BLaER1 treated with 17β-estradiol and CSF1 and Interleukin-3, amounts not matched to agents 10 nM and 100 nM (cell line): ENCODE results near the gene PRKAR1B.

ENCODE experiments used
- H3K27ac ChIP-seq, 11 experiments: shearing (Covaris generic); formaldehyde crosslinking; 2 replicates each; pipeline ENCODE4 v1.8.1; 2022
- H3K27me3 ChIP-seq, 11 experiments: shearing (Covaris generic); formaldehyde crosslinking; 2 replicates each; pipeline ENCODE4 v1.8.1; 2022
- H3K36me3 ChIP-seq, 11 experiments: shearing (Covaris generic); formaldehyde crosslinking; 2 replicates each; pipeline ENCODE4 v1.8.1; 2022
- H3K4me1 ChIP-seq, 10 experiments: shearing (Covaris generic); formaldehyde crosslinking; 2 replicates each; pipeline ENCODE4 v1.8.1; 2022
- H3K4me2 ChIP-seq, 11 experiments: shearing (Covaris generic); formaldehyde crosslinking; 2 replicates each; pipeline ENCODE4 v1.8.1; 2022
- H3K4me3 ChIP-seq, 10 experiments: shearing (Covaris generic); formaldehyde crosslinking; 2 replicates each; pipeline ENCODE4 v1.8.1; 2022
- H3K9ac ChIP-seq, 11 experiments: shearing (Covaris generic); formaldehyde crosslinking; 2 replicates each; pipeline ENCODE4 v1.8.1; 2022
- H3K9me3 ChIP-seq, 11 experiments: shearing (Covaris generic); formaldehyde crosslinking; replicated peaks in 1 of 11; 2 replicates each; pipeline ENCODE4 v1.8.1; 2022
- H4K20me1 ChIP-seq, 11 experiments: shearing (Covaris generic); formaldehyde crosslinking; 2 replicates each; pipeline ENCODE4 v1.8.1; 2022
- Cebpa-rat ChIP-seq, 11 experiments: shearing (Covaris generic); IDR thresholded peaks; 2 replicates each; pipeline ENCODE4 v1.8.1; 2022

Gene PRKAR1B

DNA sequence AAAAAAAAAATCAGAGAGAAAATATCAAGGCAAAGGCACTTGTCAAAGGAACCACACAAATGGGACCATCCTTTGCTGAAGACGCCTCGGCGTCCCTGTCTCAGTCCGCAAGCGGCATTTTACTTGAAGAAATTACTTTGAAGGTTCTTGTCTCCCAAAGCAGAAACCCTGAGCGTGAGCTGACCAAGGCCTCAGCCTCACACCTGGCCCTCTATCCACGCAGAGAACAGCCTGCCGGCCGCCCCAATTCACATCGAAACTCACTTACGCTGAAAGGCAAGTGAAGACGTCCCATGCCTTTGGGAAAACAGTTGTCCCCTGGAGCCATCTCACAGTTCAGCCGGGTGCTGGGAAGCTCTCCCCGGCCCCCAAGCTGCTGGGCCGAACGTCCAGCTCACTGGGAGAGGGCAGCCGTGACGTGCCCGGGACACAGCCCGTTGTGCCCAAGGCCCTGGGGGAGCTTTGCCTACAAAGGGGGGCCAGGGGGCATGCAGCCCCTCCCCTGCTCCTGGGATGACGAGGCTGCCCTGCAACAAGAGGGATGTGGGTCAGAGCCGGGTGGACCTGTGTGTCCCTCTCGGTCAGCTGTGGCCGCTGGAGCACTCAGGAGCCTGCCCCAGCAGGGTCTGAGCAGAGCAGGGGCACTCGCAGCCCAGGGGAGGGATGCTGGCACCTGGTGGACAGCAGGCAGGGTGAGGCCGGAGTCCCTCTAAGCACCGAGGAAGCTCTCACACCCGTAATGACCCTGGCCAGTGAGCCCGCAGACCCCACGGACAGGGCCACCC, 157.8 kb downstream of the PRKAR1B start:
- no peak overlapping the region; a peak in 1 of 22 replicates for H3K27ac ChIP-seq
- no peaks in the 10 kb centered on the region for H3K36me3 ChIP-seq
- no peak for TF ChIP-seq Cebpa-rat (IDR thresholded peaks at IDR 0.05)
- peaks cover 5 to 40% (median 35%) of the 10 kb centered on the region in 10 experiments; a peak in 19 of 20 replicates for H3K4me1 ChIP-seq
- H3K9ac ChIP-seq: no peak overlapping the region
- peaks cover 0 to 16% (median 0%) of the 10 kb centered on the region in 11 experiments; a peak in 4 of 22 replicates for H4K20me1 ChIP-seq
- no peak overlapping the region for H3K4me2 ChIP-seq
- peaks cover 0 to 24% (median 0%) of the 10 kb centered on the region in 11 experiments; a peak in 10 of 22 replicates for H3K27me3 ChIP-seq
- H3K4me3 ChIP-seq: no peak overlapping the region
- H3K9me3 ChIP-seq: 0 out of 22 replicates have a peak, but pooled peaks cover 0 to 4% (median 0%) of the 10 kb centered on the region in 11 experiments

DNA sequence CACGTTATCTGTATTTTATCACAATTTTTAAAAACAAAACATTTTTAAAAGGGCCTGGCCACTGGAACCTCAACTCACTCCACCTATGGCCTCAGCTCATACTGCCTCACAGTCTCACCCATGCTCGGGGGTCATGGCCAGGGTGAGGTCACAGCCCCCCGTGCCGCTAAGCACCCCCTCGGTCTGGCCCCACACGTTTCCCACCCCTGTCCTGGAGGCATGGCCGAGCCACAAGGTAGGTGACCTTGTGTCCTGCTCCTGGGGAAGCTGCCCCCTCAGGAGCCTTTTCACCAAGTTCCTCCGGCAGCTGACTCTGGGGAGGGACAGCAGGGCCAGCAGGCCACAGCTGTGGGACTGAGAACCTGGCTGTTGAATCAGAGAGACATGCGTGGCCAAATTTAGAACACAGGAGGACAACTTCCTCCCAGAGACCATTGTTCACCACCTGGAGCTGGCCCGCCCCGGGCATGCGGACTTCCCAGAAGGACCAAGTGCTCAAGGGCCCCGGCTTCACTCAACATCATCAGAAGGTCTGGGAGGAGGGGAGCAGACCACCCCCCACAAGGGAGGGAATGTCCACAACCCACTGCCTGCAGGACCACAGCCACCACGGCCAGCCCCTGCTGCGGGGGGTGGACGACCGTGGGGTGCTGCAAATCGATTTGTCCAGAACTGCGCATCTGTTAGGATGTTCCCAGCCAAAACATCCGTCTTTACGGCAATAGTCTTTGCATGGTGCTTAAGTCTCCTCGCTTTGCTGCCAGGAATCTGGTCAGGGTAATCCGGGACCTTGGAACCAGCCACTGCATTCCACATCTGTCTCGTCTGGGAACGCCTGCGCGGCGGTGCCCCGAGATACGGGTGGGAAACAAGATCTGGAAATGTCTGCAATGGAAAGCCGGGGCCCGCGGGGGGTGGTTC, 158.8 kb downstream of the PRKAR1B start:
- Histone ChIP-seq H3K27ac (no peak overlapping the region), H3K36me3 (no peaks in the 10 kb centered on the region), H3K9ac (no peak overlapping the region), H3K9me3 (0 out of 22 replicates have a peak, but pooled peaks cover 0 to 4% (median 0%) of the 10 kb centered on the region in 11 experiments), H3K4me1 (peaks cover 2 to 35% (median 27%) of the 10 kb centered on the region in 10 experiments; a peak in 19 of 20 replicates), H3K4me3 (no peak overlapping the region), H3K27me3 (peaks cover 0 to 15% (median 0%) of the 10 kb centered on the region in 11 experiments; a peak in 10 of 22 replicates), H3K4me2 (peak overlapping the region in 8 of 11 experiments; percentile 5 to 55 (median 36); a peak in 12 of 22 replicates), H4K20me1 (peaks cover 0 to 16% (median 0%) of the 10 kb centered on the region in 11 experiments; a peak in 4 of 22 replicates)
- no peak for TF ChIP-seq Cebpa-rat (IDR thresholded peaks at IDR 0.05)

- no peak for TF ChIP-seq Cebpa-rat (IDR thresholded peaks at IDR 0.05)
- Histone ChIP-seq H3K4me1 (peaks cover 0 to 35% (median 27%) of the 10 kb centered on the region in 10 experiments; a peak in 15 of 20 replicates), H3K9me3 (0 out of 22 replicates have a peak, but pooled peaks cover 0 to 4% (median 0%) of the 10 kb centered on the region in 11 experiments), H3K27ac (no peak overlapping the region), H3K27me3 (peaks cover 0 to 6% (median 0%) of the 10 kb centered on the region in 11 experiments; a peak in 5 of 22 replicates), H3K4me2 (no peak overlapping the region), H3K9ac (no peak overlapping the region), H3K4me3 (no peak overlapping the region), H4K20me1 (peaks cover 0 to 15% (median 0%) of the 10 kb centered on the region in 11 experiments; a peak in 4 of 22 replicates), H3K36me3 (no peaks in the 10 kb centered on the region)
Measured at GRCh38 chr7:567305-567883, 159.7 kb downstream of the PRKAR1B start.

DNA sequence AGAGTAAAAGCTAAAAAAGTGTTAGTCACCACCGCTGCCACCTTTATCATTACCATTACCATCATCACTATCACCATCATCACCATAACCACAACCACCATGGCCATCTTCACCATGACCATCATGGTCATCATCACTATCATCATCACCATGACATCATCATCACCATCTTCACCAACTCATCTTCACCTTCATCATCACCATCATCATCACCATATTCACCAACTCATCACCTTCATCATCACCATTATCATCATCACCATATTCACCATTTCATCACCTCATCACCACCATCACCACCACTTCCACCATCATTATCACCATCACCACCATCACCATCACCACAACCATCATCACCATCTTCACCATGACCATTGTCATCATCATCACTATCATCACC, 161.0 kb downstream of the PRKAR1B start:
- Histone ChIP-seq H3K9ac (no peak overlapping the region), H3K4me3 (no peak overlapping the region), H3K27me3 (no peaks in the 10 kb centered on the region), H3K27ac (no peak overlapping the region), H3K4me2 (no peak overlapping the region), H3K9me3 (0 out of 22 replicates have a peak, but pooled peaks cover 0 to 4% (median 0%) of the 10 kb centered on the region in 11 experiments), H3K36me3 (no peaks in the 10 kb centered on the region), H4K20me1 (peaks cover 0 to 14% (median 0%) of the 10 kb centered on the region in 11 experiments; a peak in 3 of 22 replicates), H3K4me1 (peaks cover 0 to 30% (median 27%) of the 10 kb centered on the region in 10 experiments; a peak in 15 of 20 replicates)
- no peak for TF ChIP-seq Cebpa-rat (IDR thresholded peaks at IDR 0.05)

DNA sequence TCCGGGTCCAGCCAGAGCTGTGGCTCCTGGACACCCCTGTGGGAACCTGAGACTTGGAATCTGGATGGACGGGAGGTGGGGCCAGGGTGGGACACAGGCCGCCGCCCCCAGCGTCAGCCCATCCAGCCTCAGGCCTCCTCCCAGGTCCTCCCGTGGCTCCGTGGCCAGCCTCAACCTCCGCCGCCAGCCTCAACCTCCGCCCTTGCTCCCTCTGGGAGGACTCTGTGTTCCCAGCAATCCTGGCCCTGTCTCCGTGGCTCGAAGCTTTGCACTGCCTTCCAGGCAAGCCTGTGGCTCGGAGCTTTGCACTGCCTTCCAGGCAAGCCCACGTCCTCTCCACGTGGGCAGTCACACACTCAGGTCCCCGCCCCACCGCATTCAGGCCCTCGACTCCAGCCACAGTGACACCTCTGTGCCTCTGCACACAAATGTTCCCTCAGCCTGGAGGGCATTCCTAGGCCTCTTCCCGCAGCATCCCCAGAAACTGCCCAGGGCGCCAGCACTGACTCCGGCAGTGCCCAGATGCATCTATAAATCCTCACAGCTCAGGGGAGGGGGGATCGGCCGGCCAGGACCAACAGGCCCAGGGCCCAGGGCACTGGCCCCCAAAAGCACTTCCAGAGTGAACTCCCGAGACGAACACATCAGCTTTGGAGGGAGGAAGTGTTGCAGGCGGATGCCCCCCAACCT, 162.8 kb downstream of the PRKAR1B start:
- Histone ChIP-seq H4K20me1 (peaks cover 0 to 8% (median 0%) of the 10 kb centered on the region in 11 experiments; a peak in 3 of 22 replicates), H3K27ac (no peak overlapping the region), H3K4me1 (peaks cover 0 to 30% (median 27%) of the 10 kb centered on the region in 10 experiments; a peak in 15 of 20 replicates), H3K4me3 (no peak overlapping the region), H3K27me3 (no peaks in the 10 kb centered on the region), H3K36me3 (no peaks in the 10 kb centered on the region), H3K9ac (no peak overlapping the region), H3K4me2 (no peak overlapping the region), H3K9me3 (0 out of 22 replicates have a peak, but pooled peaks cover 0 to 4% (median 0%) of the 10 kb centered on the region in 11 experiments)
- TF ChIP-seq Cebpa-rat (IDR thresholded peaks at IDR 0.05): no peak

- Histone ChIP-seq H3K4me1 (peaks cover 2 to 33% (median 27%) of the 10 kb centered on the region in 10 experiments; a peak in 19 of 20 replicates), H3K9ac (no peak overlapping the region), H3K4me3 (no peak overlapping the region), H3K27ac (no peak overlapping the region), H3K36me3 (no peaks in the 10 kb centered on the region), H3K4me2 (peak overlapping the region in 4 of 11 experiments; percentile 65 to 73 (median 69); a peak in 7 of 22 replicates), H3K27me3 (no peaks in the 10 kb centered on the region), H4K20me1 (peaks cover 0 to 7% (median 0%) of the 10 kb centered on the region in 11 experiments; a peak in 3 of 22 replicates), H3K9me3 (0 out of 22 replicates have a peak, but pooled peaks cover 0 to 4% (median 0%) of the 10 kb centered on the region in 11 experiments)
- TF ChIP-seq Cebpa-rat (IDR thresholded peaks at IDR 0.05): no peak
Measured at GRCh38 chr7:563629-564170, 163.4 kb downstream of the PRKAR1B start.

- Histone ChIP-seq H3K9ac (no peak overlapping the region), H3K4me1 (peaks cover 7 to 30% (median 21%) of the 10 kb centered on the region in 10 experiments; a peak in 19 of 20 replicates)
Measured at GRCh38 chr7:562789-563628, 164.1 kb downstream of the PRKAR1B start.

More at GRCh38 chr7:562789-563628, 164.1 kb downstream of the PRKAR1B start:
- Histone ChIP-seq H4K20me1 (peaks cover 0 to 7% (median 0%) of the 10 kb centered on the region in 11 experiments; a peak in 3 of 22 replicates), H3K27ac (no peak overlapping the region), H3K27me3 (no peaks in the 10 kb centered on the region), H3K4me3 (no peak overlapping the region), H3K36me3 (no peaks in the 10 kb centered on the region), H3K9me3 (0 out of 22 replicates have a peak, but pooled peaks cover 0 to 4% (median 0%) of the 10 kb centered on the region in 11 experiments), H3K4me2 (peak overlapping the region in 9 of 11 experiments; percentile 15 to 76 (median 67); a peak in 17 of 22 replicates)
- TF ChIP-seq Cebpa-rat (IDR thresholded peaks at IDR 0.05): no peak
